SU-DHL-6 (cell line): ENCODE data around the gene ADAMTS10.

Experiments
- H2AFZ ChIP-seq: fragments of 200-600 bp; sonication (generic); 2 replicates; pipeline ENCODE4 v1.6.1; 2014; ENCODE audit warnings: low read depth, mild to moderate bottlenecking, moderate library complexity, mixed read lengths, antibody characterized with exemption, low read length; ENCODE audit not compliant: severe bottlenecking
- H3F3A ChIP-seq: fragments of 200-600 bp; shearing (Covaris generic); 2 replicates; pipeline ENCODE4 v1.6.0; 2016; ENCODE audit warnings: antibody characterized with exemption, mild to moderate bottlenecking; ENCODE audit not compliant: insufficient read depth
- H3K27ac ChIP-seq: fragments of 200-600 bp; sonication (generic); 2 replicates; pipeline ENCODE4 v1.5.1; 2016; ENCODE audit warnings: low read depth, mild to moderate bottlenecking, low read length, moderate library complexity, mixed read lengths
- H3K27me3 ChIP-seq: fragments of 200-600 bp; sonication (generic), shearing (Covaris generic); 2 replicates; pipeline ENCODE4 v1.6.0; 2014; ENCODE audit warnings: mild to moderate bottlenecking, low read length
- H3K36me3 ChIP-seq: fragments of 200-600 bp; sonication (generic); 2 replicates; pipeline ENCODE4 v1.6.1; 2014; ENCODE audit warnings: mild to moderate bottlenecking, low read length, mixed read lengths
- H3K4me2 ChIP-seq: fragments of 300-600, 200-600 bp; shearing (Covaris generic), sonication (generic); 2 replicates; pipeline ENCODE4 v1.6.0; 2014; ENCODE audit warnings: low read length, low read depth, mild to moderate bottlenecking; ENCODE audit not compliant: poor library complexity, severe bottlenecking
- H3K4me3 ChIP-seq: fragments of 200-600 bp; sonication (generic); 2 replicates; pipeline ENCODE4 v1.5.1; 2014; ENCODE audit warnings: antibody characterized with exemption, low read length, mild to moderate bottlenecking, mixed read lengths; ENCODE audit not compliant: insufficient read depth, poor library complexity, severe bottlenecking
- H3K79me2 ChIP-seq: fragments of 200-600 bp; sonication (generic); 2 replicates; pipeline ENCODE4 v1.6.1; 2014; ENCODE audit warnings: mild to moderate bottlenecking, low read length, moderate library complexity; ENCODE audit not compliant: insufficient read depth
- H3K9ac ChIP-seq: fragments of 200-600 bp; sonication (generic); 2 replicates; pipeline ENCODE4 v1.7.0; 2014; ENCODE audit warnings: mild to moderate bottlenecking, low read length
- H3K9me2 ChIP-seq: fragments of 200-600 bp; sonication (generic); replicated peaks from 2 replicates; pipeline ENCODE4 v1.6.1; 2014; ENCODE audit warnings: low read length; ENCODE audit not compliant: insufficient read depth
- H3K9me3 ChIP-seq: fragments of 200-600 bp; sonication (generic); 2 replicates; pipeline ENCODE4 v1.6.1; 2014; ENCODE audit warnings: low read length, mixed read lengths; ENCODE audit not compliant: insufficient read depth
- H4K20me1 ChIP-seq: fragments of 200-600 bp; sonication (generic); 2 replicates; pipeline ENCODE4 v1.6.1; 2014; ENCODE audit warnings: low read depth, mild to moderate bottlenecking, antibody characterized with exemption, low read length, moderate library complexity, mixed read lengths
- EZH2phosphoT487 ChIP-seq: fragments of 200-600 bp; sonication (generic), shearing (Covaris generic); conservative IDR thresholded peaks from 2 replicates; pipeline ENCODE4 v1.6.1; 2018; ENCODE audit warnings: mild to moderate bottlenecking, antibody characterized with exemption, low read length, moderate library complexity, mixed read lengths
- TF ChIP-seq, protein P1 (sequence below): fragments of 200-600 bp; sonication (generic); IDR thresholded peaks from one replicate; pipeline ENCODE4 v1.5.1; 2017; ENCODE audit warnings: antibody characterized with exemption, mild to moderate bottlenecking, low read length, moderate library complexity; ENCODE audit not compliant: insufficient read depth, poor library complexity, severe bottlenecking

The ADAMTS10 gene

DNA sequence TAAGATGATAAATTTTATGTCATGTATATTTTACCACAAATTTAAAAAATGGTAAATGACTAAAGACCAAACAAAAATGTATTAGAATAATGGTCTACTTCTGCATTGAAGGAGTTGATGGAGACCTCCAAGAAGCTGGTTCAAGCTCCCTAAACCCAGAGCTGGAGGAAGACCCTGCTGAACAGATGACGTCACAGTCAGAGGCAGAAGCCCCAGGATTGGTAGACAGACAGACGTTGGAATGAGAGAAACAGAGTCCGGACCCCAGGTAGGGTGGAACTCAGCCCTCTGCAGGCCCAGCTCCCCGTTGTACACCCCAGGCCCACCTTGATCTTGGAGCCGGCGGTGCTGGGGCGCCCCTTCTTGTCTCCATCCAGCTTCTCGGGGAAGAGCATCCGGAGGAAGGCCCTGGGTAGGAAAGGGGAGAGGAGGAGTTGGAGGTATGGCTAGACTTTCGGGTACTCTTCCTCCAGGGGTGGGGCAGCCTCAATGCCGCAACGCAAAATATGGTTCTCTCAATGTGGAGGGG is 70.8 kb downstream of the ADAMTS10 start:
- no peak overlapping the region for H3K9ac ChIP-seq
- no peak overlapping the region for H3K27ac ChIP-seq
- H3K9me3 ChIP-seq = no peaks in the 10 kb centered on the region
- no peak overlapping the region for H2AFZ ChIP-seq
- TF ChIP-seq, protein P1, sequence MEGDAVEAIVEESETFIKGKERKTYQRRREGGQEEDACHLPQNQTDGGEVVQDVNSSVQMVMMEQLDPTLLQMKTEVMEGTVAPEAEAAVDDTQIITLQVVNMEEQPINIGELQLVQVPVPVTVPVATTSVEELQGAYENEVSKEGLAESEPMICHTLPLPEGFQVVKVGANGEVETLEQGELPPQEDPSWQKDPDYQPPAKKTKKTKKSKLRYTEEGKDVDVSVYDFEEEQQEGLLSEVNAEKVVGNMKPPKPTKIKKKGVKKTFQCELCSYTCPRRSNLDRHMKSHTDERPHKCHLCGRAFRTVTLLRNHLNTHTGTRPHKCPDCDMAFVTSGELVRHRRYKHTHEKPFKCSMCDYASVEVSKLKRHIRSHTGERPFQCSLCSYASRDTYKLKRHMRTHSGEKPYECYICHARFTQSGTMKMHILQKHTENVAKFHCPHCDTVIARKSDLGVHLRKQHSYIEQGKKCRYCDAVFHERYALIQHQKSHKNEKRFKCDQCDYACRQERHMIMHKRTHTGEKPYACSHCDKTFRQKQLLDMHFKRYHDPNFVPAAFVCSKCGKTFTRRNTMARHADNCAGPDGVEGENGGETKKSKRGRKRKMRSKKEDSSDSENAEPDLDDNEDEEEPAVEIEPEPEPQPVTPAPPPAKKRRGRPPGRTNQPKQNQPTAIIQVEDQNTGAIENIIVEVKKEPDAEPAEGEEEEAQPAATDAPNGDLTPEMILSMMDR = no peak
- no peak for TF ChIP-seq EZH2phosphoT487
- no peaks in the 10 kb centered on the region for H3K36me3 ChIP-seq
- H3K79me2 ChIP-seq = no peaks in the 10 kb centered on the region
- H3K9me2 ChIP-seq = no peaks in the 10 kb centered on the region
- no peak overlapping the region for H3K4me2 ChIP-seq
- H4K20me1 ChIP-seq = no peaks in the 10 kb centered on the region
- H3K4me3 ChIP-seq = no peak overlapping the region
- no peaks in the 10 kb centered on the region for H3K27me3 ChIP-seq
- H3F3A ChIP-seq = no peaks in the 10 kb centered on the region

- Histone ChIP-seq H2AFZ (no peak overlapping the region), H3K9me3 (no peaks in the 10 kb centered on the region), H3K36me3 (no peaks in the 10 kb centered on the region), H4K20me1 (no peaks in the 10 kb centered on the region), H3K9me2 (no peaks in the 10 kb centered on the region), H3K27me3 (no peaks in the 10 kb centered on the region), H3K79me2 (no peaks in the 10 kb centered on the region), H3K4me3 (no peak overlapping the region), H3K27ac (no peak overlapping the region), H3K9ac (no peak overlapping the region), H3K4me2 (no peak overlapping the region), H3F3A (no peaks in the 10 kb centered on the region)
- no peak for TF ChIP-seq EZH2phosphoT487
- TF ChIP-seq, protein P1 = no peak
Measured at GRCh38 chr19:8537099-8537498, 73.4 kb downstream of the ADAMTS10 start.

DNA sequence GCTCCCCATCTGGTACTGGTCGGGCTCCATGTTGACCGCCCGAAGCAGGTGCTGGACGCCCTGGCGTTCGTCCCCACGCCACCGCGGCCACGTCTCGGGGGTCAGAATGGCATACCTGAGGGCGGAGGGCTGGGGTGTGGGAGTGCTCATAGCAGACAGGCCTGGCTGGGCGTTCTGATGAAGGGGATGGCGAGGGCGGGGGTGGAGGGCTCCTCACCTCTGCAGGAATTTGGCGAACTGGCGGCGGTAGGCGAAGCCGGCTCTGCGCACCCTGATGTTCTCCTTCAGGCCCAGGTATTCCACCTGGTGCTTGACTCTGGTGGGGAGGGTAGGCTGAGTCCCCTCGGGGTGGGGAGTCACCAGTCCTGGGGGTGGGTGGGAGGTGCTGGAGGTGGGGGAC is 74.2 kb downstream of the ADAMTS10 start:
- no peak for TF ChIP-seq EZH2phosphoT487
- TF ChIP-seq, protein P1 = no peak
- H3K9me3 ChIP-seq = no peaks in the 10 kb centered on the region
- H3K9me2 ChIP-seq = no peaks in the 10 kb centered on the region
- no peak overlapping the region for H3K4me3 ChIP-seq
- no peak overlapping the region for H3K27ac ChIP-seq
- no peaks in the 10 kb centered on the region for H3F3A ChIP-seq
- no peaks in the 10 kb centered on the region for H3K36me3 ChIP-seq
- H3K4me2 ChIP-seq = no peak overlapping the region
- no peaks in the 10 kb centered on the region for H4K20me1 ChIP-seq
- no peak overlapping the region for H2AFZ ChIP-seq
- H3K79me2 ChIP-seq = no peaks in the 10 kb centered on the region
- no peaks in the 10 kb centered on the region for H3K27me3 ChIP-seq
- H3K9ac ChIP-seq = no peak overlapping the region
